Measurements from ENCODE around the gene SPSB1.

DNA sequence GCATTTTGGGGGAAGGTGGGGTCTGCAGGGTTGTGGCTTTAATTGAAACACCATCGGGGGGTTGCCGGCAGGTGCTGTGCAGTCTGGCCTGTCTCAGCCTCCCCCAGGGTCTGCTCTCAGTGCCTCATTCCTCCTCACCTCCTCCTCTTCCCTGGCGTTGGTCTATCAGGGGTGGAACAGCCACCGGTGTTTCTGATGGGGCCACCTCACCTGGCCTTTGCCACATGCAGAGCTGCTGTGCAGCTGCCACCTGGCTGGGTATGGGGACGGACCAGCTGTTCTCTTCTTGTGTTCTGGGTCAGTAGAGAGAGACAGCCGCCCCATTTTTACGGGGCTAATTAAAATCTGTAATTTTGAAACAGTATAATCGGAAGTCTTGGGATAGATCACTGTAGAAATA, 53.9 kb downstream of the SPSB1 start:
- TF ChIP-seq, protein P1, sequence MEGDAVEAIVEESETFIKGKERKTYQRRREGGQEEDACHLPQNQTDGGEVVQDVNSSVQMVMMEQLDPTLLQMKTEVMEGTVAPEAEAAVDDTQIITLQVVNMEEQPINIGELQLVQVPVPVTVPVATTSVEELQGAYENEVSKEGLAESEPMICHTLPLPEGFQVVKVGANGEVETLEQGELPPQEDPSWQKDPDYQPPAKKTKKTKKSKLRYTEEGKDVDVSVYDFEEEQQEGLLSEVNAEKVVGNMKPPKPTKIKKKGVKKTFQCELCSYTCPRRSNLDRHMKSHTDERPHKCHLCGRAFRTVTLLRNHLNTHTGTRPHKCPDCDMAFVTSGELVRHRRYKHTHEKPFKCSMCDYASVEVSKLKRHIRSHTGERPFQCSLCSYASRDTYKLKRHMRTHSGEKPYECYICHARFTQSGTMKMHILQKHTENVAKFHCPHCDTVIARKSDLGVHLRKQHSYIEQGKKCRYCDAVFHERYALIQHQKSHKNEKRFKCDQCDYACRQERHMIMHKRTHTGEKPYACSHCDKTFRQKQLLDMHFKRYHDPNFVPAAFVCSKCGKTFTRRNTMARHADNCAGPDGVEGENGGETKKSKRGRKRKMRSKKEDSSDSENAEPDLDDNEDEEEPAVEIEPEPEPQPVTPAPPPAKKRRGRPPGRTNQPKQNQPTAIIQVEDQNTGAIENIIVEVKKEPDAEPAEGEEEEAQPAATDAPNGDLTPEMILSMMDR (IDR thresholded peaks at IDR 0.05; ENCODE audit: low read length), result no peak
- TF ChIP-seq EZH2 (optimal IDR thresholded peaks at IDR 0.05; ENCODE audit: low read depth, low read length) (no peak), EZH2phosphoT487 (IDR thresholded peaks at IDR 0.05; ENCODE audit: low read length) (no peak)
